ENCODE measurements around the gene DNAAF5.
A peak's percentile ranks its signal among the peaks of the same experiment; 100 is the strongest.

DNAAF5 gene

DNA sequence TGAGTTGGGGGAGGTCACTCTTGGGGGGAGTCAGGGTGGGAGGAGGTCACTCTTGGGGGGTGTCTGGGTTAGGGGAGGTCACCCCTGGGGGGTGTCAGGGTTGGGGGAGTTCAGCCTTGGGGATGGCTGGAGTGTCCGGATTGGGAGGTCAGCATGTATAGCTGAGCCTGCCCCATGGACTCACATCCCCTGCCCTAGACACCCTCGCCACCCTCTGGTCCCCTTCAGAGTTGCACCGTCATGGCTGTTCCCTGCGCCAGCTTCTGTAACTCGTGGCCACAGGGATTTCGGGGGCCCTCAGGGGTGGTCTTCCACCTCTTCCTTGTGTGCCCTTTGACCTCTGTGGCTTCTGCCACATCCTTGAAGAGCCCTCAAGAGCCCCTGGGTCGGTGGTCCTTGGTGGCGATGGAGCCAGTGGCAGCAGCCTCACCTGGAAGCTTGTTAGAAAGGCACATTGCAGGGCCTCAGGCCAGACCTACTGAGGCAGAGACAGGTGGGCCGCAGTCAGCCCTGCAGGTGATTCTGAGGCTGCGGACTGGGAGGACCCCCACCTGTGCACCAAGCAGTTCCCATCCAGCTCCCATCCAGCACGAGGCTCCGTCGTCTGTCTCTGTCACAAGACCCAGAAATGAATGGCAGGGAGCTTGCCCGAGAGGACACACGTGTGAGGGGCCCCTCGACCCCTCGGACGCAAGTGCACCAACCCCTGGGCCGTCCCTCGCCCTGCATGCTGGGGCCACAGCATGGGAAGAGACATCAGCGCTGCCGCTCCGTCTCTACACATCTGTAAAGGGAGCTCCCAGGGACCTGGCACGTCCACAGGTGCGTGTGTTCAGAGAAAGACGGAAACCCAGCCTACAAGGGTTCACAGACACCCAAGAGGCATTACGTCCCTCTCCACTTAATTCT lies 61.1 kb downstream of the DNAAF5 start:
- H2AFZ ChIP-seq (ENCODE audit: low read length): no peak overlapping the region
- peak overlapping the region; percentile 55 for H3K23ac ChIP-seq (ENCODE audit: low read depth, low read length, poor library complexity)
- H2BK120ac ChIP-seq (ENCODE audit: low read depth, low read length): no peak overlapping the region
- H3K9me3 ChIP-seq (replicated peaks in 1 of 2; ENCODE audit: control insufficient read depth in 2 of 2, insufficient read depth in 1 of 2, low read depth in 1 of 2, low read length in 2 of 2): peaks cover 0 to 2% of the 10 kb centered on the region in 2 donors
- no peak overlapping the region for H3K18ac ChIP-seq (ENCODE audit: low read length)
- H3K79me1 ChIP-seq (ENCODE audit: low read depth, low read length): peaks cover 4% of the 10 kb centered on the region
- WGBS, 2 donors (ENCODE audit: extremely low coverage in 2 of 2, insufficient read length in 2 of 2, insufficient replicate concordance in 1 of 2): no CpG with 5 or more reads among the region's 27 CpGs
- H3K27me3 ChIP-seq (ENCODE audit: control insufficient read depth in 3 of 3, insufficient read depth in 3 of 3, low read depth in 1 of 3, low read length in 3 of 3): no peaks in the 10 kb centered on the region
- no peak overlapping the region for H3K14ac ChIP-seq (ENCODE audit: low read length)
- H2BK12ac ChIP-seq (ENCODE audit: low read length): no peak overlapping the region
- no peak overlapping the region for H3K4ac ChIP-seq (ENCODE audit: low read length)
- peak overlapping the region; percentile 21 for H3K9ac ChIP-seq (ENCODE audit: low read depth, low read length, poor library complexity)
- no peaks in the 10 kb centered on the region for H3K4me1 ChIP-seq (ENCODE audit: control insufficient read depth in 2 of 2, insufficient read depth in 1 of 2, low read depth in 1 of 2, low read length in 2 of 2)
- H3K4me3 ChIP-seq (ENCODE audit: low read length in 2 of 2): no peak overlapping the region
- peak overlapping the region; percentile 30 for H4K91ac ChIP-seq (ENCODE audit: low read depth, low read length, poor library complexity)
- peaks cover 27 to 56% of the 10 kb centered on the region in 2 donors for H3K36me3 ChIP-seq (replicated peaks in 1 of 2; ENCODE audit: control insufficient read depth in 2 of 2, insufficient read depth in 2 of 2, low read length in 2 of 2)
- peak overlapping the region; percentile 70 for H2AK5ac ChIP-seq (ENCODE audit: low read depth, low read length)
- H2BK15ac ChIP-seq (ENCODE audit: low read length): peak overlapping the region; percentile 26
- no peak overlapping the region for H4K8ac ChIP-seq (ENCODE audit: low read depth, low read length)
- no peak overlapping the region for H3K4me2 ChIP-seq (ENCODE audit: insufficient read depth, low read length, poor library complexity, severe bottlenecking)
- H3K27ac ChIP-seq (replicated peaks; ENCODE audit: low read length): no peak overlapping the region
- no peak for DNase-seq (ENCODE audit: low spot score)
- peak overlapping the region; percentile 1 for H2BK5ac ChIP-seq (ENCODE audit: low read length)

DNA sequence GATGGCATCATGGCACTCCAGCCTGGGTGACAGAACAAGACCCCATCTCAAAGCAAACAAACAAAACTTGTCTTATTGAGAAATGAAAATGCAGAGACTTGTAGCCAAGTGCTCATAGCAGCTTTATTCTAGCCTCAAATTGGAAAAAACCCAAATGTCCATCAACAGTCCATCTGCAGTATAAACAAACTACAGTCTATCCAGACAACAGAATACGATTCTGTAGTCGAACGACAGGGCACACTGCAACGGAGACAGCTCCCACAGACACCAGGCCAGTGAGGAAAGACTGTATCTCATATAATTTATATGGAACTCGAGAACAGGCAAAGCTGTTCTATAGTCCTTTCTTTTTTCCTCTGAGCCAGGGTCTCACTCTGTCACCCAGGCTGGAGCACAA lies 65.0 kb downstream of the DNAAF5 start:
- WGBS, 2 donors (ENCODE audit: extremely low coverage in 2 of 2, insufficient read length in 2 of 2, insufficient replicate concordance in 1 of 2): no CpG with 5 or more reads among the region's 5 CpGs
- Histone ChIP-seq H3K4me1 (ENCODE audit: control insufficient read depth in 2 of 2, insufficient read depth in 1 of 2, low read depth in 1 of 2, low read length in 2 of 2) (no peaks in the 10 kb centered on the region), H2AFZ (ENCODE audit: low read length) (no peak overlapping the region), H3K9me3 (replicated peaks in 1 of 2; ENCODE audit: control insufficient read depth in 2 of 2, insufficient read depth in 1 of 2, low read depth in 1 of 2, low read length in 2 of 2) (no peaks in the 10 kb centered on the region), H3K14ac (ENCODE audit: low read length) (no peak overlapping the region), H2BK15ac (ENCODE audit: low read length) (no peak overlapping the region), H3K4me2 (ENCODE audit: insufficient read depth, low read length, poor library complexity, severe bottlenecking) (no peak overlapping the region), H3K18ac (ENCODE audit: low read length) (no peak overlapping the region), H3K9ac (ENCODE audit: low read depth, low read length, poor library complexity) (no peak overlapping the region), H2BK5ac (ENCODE audit: low read length) (no peak overlapping the region), H2AK5ac (ENCODE audit: low read depth, low read length) (no peak overlapping the region), H3K36me3 (replicated peaks in 1 of 2; ENCODE audit: control insufficient read depth in 2 of 2, insufficient read depth in 2 of 2, low read length in 2 of 2) (peaks cover 2 to 20% of the 10 kb centered on the region in 2 donors), H3K23ac (ENCODE audit: low read depth, low read length, poor library complexity) (no peak overlapping the region), H2BK12ac (ENCODE audit: low read length) (no peak overlapping the region), H4K8ac (ENCODE audit: low read depth, low read length) (no peak overlapping the region), H2BK120ac (ENCODE audit: low read depth, low read length) (no peak overlapping the region), H3K27me3 (ENCODE audit: control insufficient read depth in 3 of 3, insufficient read depth in 3 of 3, low read depth in 1 of 3, low read length in 3 of 3) (no peaks in the 10 kb centered on the region), H3K79me1 (ENCODE audit: low read depth, low read length) (no peaks in the 10 kb centered on the region), H3K4ac (ENCODE audit: low read length) (no peak overlapping the region), H3K27ac (replicated peaks; ENCODE audit: low read length) (no peak overlapping the region), H3K4me3 (ENCODE audit: low read length in 2 of 2) (no peak overlapping the region), H4K91ac (ENCODE audit: low read depth, low read length, poor library complexity) (no peak overlapping the region)
- no peak for DNase-seq (ENCODE audit: low spot score)

DNA sequence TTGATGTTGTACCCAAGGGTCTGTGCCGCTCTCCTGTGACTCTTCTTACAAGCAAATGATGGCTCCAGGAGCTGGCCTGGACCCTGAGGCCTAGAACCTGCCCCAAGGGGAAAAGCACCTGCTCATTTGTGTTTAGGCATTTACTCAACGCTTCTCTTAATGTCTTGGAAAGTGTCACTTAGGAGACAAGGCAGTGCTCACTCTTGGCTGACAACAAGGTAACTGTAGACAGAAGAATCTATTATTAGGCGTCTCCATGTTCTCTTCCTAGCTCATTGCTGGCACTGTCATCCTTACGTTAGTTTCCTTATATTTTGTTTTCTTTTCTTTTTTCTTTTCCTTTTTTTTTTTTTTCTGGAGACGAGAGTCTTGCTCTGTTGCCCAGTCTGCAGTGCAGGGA lies 67.7 kb downstream of the DNAAF5 start:
- Histone ChIP-seq H3K27ac (replicated peaks; ENCODE audit: low read length) (no peak overlapping the region), H3K18ac (ENCODE audit: low read length) (no peak overlapping the region), H2AFZ (ENCODE audit: low read length) (no peak overlapping the region), H2BK120ac (ENCODE audit: low read depth, low read length) (no peak overlapping the region), H2AK5ac (ENCODE audit: low read depth, low read length) (no peak overlapping the region), H3K4me1 (ENCODE audit: control insufficient read depth in 2 of 2, insufficient read depth in 1 of 2, low read depth in 1 of 2, low read length in 2 of 2) (no peaks in the 10 kb centered on the region), H2BK15ac (ENCODE audit: low read length) (no peak overlapping the region), H2BK12ac (ENCODE audit: low read length) (no peak overlapping the region), H3K23ac (ENCODE audit: low read depth, low read length, poor library complexity) (no peak overlapping the region), H2BK5ac (ENCODE audit: low read length) (no peak overlapping the region), H4K91ac (ENCODE audit: low read depth, low read length, poor library complexity) (no peak overlapping the region), H3K4me3 (ENCODE audit: low read length in 2 of 2) (no peak overlapping the region), H3K4ac (ENCODE audit: low read length) (no peak overlapping the region), H4K8ac (ENCODE audit: low read depth, low read length) (no peak overlapping the region), H3K14ac (ENCODE audit: low read length) (no peak overlapping the region), H3K9ac (ENCODE audit: low read depth, low read length, poor library complexity) (no peak overlapping the region), H3K9me3 (replicated peaks in 1 of 2; ENCODE audit: control insufficient read depth in 2 of 2, insufficient read depth in 1 of 2, low read depth in 1 of 2, low read length in 2 of 2) (no peaks in the 10 kb centered on the region), H3K79me1 (ENCODE audit: low read depth, low read length) (no peaks in the 10 kb centered on the region), H3K4me2 (ENCODE audit: insufficient read depth, low read length, poor library complexity, severe bottlenecking) (no peak overlapping the region), H3K36me3 (replicated peaks in 1 of 2; ENCODE audit: control insufficient read depth in 2 of 2, insufficient read depth in 2 of 2, low read length in 2 of 2) (peaks cover 0 to 5% of the 10 kb centered on the region in 2 donors), H3K27me3 (ENCODE audit: control insufficient read depth in 3 of 3, insufficient read depth in 3 of 3, low read depth in 1 of 3, low read length in 3 of 3) (no peaks in the 10 kb centered on the region)
- WGBS, 2 donors (ENCODE audit: extremely low coverage in 2 of 2, insufficient read length in 2 of 2, insufficient replicate concordance in 1 of 2): no CpG with 5 or more reads among the region's 5 CpGs
- no peak for DNase-seq (ENCODE audit: low spot score)

DNA sequence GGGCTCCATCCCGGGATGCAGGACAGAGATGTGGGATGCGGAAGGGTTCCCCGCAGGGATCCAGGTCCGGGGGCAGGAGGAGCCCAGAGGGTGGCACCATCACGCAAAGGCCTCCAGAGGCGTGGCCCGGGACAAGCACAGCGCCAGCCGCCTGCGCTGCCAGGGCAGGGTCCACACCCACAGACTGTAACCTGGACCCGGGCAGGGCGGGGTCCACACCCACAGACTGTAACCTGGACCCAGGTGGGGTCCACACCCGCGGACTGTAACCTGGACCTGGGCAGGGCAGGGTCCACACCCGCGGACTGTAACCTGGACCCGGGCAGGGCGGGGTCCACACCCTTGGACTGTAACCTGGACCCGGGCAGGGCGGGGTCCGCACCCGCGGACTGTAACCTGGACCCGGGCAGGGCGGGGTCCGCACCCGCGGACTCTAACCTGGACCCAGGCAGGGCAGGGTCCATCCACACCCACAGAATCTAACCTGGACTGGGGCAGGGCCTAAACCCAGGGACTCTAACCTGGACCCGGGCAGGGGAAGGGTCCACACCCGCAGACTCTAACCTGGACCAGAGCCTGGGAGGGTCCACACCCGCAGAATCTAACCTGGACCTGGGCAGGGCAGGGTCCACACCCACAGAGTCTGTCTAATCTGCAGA lies 68.3 kb downstream of the DNAAF5 start:
- Histone ChIP-seq H3K18ac (ENCODE audit: low read length) (peak overlapping the region; percentile 17), H2BK12ac (ENCODE audit: low read length) (no peak overlapping the region), H4K8ac (ENCODE audit: low read depth, low read length) (no peak overlapping the region), H4K91ac (ENCODE audit: low read depth, low read length, poor library complexity) (no peak overlapping the region), H3K23ac (ENCODE audit: low read depth, low read length, poor library complexity) (no peak overlapping the region), H3K14ac (ENCODE audit: low read length) (no peak overlapping the region), H2AFZ (ENCODE audit: low read length) (no peak overlapping the region), H3K36me3 (replicated peaks in 1 of 2; ENCODE audit: control insufficient read depth in 2 of 2, insufficient read depth in 2 of 2, low read length in 2 of 2) (no peaks in the 10 kb centered on the region), H2BK15ac (ENCODE audit: low read length) (no peak overlapping the region), H3K4me3 (ENCODE audit: low read length in 2 of 2) (no peak overlapping the region), H3K4me1 (ENCODE audit: control insufficient read depth in 2 of 2, insufficient read depth in 1 of 2, low read depth in 1 of 2, low read length in 2 of 2) (no peaks in the 10 kb centered on the region), H2AK5ac (ENCODE audit: low read depth, low read length) (no peak overlapping the region), H2BK120ac (ENCODE audit: low read depth, low read length) (no peak overlapping the region), H3K4ac (ENCODE audit: low read length) (no peak overlapping the region), H3K79me1 (ENCODE audit: low read depth, low read length) (no peaks in the 10 kb centered on the region), H3K9ac (ENCODE audit: low read depth, low read length, poor library complexity) (no peak overlapping the region), H3K27ac (replicated peaks; ENCODE audit: low read length) (no peak overlapping the region), H2BK5ac (ENCODE audit: low read length) (no peak overlapping the region), H3K4me2 (ENCODE audit: insufficient read depth, low read length, poor library complexity, severe bottlenecking) (no peak overlapping the region), H3K27me3 (ENCODE audit: control insufficient read depth in 3 of 3, insufficient read depth in 3 of 3, low read depth in 1 of 3, low read length in 3 of 3) (no peaks in the 10 kb centered on the region), H3K9me3 (replicated peaks in 1 of 2; ENCODE audit: control insufficient read depth in 2 of 2, insufficient read depth in 1 of 2, low read depth in 1 of 2, low read length in 2 of 2) (no peaks in the 10 kb centered on the region)
- no peak for DNase-seq (ENCODE audit: low spot score)
- WGBS, 2 donors (ENCODE audit: extremely low coverage in 2 of 2, insufficient read length in 2 of 2, insufficient replicate concordance in 1 of 2): no CpG with 5 or more reads among the region's 31 CpGs

Measured in neuronal stem cell (in vitro differentiated cells).